Activated CD4-positive, CD25-positive, alpha-beta regulatory T cell treated with anti-CD3 and anti-CD28 coated beads, Interleukin-2, amount 50 U/mL, for 16 hours (primary cell): Measurements from ENCODE around the gene BICC1.
"Not testable (repeated sequence)": the region's sequence is repeated elsewhere in the genome, so short reads cannot be mapped to it uniquely, and the experiment has no call there.

ENCODE experiments used
- DNase-seq: peaks from one replicate; pipeline ENCODE4 v3.0.0-alpha.2; 2020; ENCODE audit warnings: low read depth, low spot score

BICC1 gene

DNA sequence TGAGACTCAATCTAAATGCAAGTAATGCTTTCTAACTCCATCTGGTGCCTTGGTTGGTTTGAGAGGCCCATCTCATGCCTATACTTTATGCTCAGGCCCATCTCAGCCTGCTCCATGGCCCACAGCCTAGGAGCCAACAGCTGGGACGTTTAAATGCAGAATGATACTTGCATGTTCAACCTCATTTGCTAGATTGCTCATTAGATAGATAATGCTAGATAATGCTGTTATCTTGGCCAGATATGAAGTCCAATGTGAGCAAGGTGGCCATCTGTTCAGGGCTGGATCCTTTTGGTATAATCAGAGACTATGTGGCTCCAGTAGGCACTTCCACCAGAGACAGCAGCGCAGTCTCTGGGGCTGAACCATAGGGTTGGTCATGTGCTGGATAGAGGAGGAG, 342.1 kb downstream of the BICC1 start:
- no peak for DNase-seq

DNA sequence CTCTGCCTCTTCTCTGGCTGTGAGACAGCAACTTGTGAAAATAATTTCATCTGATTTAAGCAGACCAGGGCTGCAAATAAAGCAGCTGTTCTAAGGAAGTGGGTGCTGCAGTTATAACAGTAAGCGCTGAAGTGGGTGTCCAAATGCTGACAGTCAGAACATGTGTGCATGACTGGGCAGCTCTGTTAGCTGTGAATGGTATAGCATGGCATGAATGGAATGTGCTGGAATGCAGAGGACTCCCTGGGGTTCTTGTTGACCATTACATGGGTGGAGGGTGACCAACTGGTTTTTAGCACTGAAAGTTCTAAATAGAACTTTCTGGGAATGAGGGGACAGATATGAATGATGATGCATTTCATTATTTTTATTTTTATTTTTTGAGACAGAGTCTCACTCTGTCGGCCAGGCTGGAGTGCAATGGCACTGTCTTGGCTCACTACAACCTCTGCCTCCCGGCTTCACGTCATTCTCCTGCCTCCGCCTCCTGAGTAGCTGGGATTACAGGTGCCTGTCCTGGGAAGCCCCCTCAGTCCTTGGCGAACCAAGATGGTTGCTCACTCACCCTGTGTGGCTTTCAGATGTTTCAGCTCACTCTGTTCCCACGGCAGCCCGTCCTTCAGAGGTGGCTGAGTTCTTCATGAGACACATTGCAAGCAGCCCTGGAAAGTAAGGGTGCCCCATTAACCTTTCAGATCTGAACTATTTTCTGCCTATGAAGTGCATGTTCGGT, 344.0 kb downstream of the BICC1 start:
- no peak for DNase-seq

GRCh38 chr10:58857251-58857805, 344.7 kb downstream of the BICC1 start:
- no peak for DNase-seq

DNA sequence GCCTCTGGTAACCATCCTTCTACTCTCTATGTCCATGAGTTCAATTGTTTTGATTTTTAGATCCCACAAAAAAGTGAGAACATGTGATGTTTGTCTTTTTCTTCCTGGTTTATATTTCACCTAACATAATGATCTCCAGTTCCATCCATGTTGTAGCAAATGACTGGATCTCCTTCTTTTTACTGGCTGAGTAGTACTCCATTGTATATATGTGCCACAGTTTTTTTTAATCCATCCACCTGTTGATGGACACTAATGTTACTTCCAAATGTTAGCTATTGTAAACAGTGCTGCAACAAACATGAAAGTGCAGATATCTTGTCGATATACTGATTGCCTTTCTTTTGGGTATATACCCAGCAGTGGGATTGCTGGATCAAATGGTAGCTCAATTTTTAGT, 345.5 kb downstream of the BICC1 start:
- not testable (repeated sequence) for DNase-seq

GRCh38 chr10:58859526-58859925, 346.9 kb downstream of the BICC1 start:
- no peak for DNase-seq

GRCh38 chr10:58867683-58868082, 355.0 kb downstream of the BICC1 start:
- no peak for DNase-seq

GRCh38 chr10:58868736-58869435, 356.2 kb downstream of the BICC1 start:
- no peak for DNase-seq

- no peak for DNase-seq
These were observed 357.4 kb downstream of the BICC1 start for GRCh38 chr10:58870070-58870469.

DNA sequence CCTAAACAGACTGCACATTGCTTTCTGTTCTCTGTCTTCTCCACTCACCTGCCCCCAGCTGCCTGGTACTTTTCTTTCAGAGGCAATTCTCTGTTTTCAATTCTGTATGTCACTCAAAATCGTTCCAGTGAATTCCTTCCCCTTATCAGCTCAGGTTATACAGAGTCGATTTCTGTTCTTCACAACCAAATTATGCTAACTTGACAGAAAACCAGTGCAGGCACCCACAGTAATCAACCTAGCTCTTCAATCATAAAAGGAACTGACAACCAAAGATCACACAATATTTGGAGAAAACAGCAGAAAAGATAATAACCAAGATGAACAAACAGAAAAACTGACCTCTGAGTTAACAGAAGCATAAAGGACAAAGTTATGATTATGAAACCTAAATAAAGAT, 360.5 kb downstream of the BICC1 start:
- no peak for DNase-seq
